NT2/D1 (cell line): ENCODE results near the gene COL2A1.
"Not testable (repeated sequence)": the region's sequence is repeated elsewhere in the genome, so short reads cannot be mapped to it uniquely, and the experiment has no call there.

Experiments used
- YY1 ChIP-seq: IDR thresholded peaks from 2 replicates; pipeline ENCODE4 v1.6.1; 2011; ENCODE audit not compliant: insufficient read length, insufficient read depth
- ZNF274 ChIP-seq: IDR thresholded peaks from 2 replicates; pipeline ENCODE4 v1.6.1; 2011; ENCODE audit warnings: mild to moderate bottlenecking, low read depth, low read length

DNA sequence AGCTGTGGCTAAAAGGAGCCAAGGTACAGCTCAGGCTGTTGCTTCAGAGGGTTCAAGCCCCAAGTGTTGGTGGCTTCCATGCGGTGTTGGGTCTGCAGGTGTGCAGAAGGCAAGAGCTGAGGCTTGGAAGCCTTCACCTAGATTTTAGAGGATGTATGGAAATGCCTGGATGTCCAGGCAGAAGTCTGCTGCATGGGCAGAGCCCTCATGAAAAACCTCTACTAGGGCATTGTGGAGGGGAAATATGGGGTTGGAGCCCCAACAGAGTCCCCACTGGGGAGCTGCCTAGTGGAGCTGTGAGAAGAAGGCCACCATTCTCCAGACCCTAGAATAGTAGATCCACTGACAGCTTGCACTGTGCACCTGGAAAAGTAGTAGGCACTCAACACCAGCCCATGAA, 46.6 kb downstream of the COL2A1 start:
- not testable (repeated sequence) for TF ChIP-seq YY1, ZNF274
